Fibroblast of the aortic adventitia (primary cell): ENCODE data around the gene DLX3. TPM values are rescaled to one million over a fixed set of nuclear protein-coding genes. Genes with fewer than 3 reads are reported as not detected.

Experiments used
- DNase-seq: peaks from one replicate; pipeline ENCODE4 v3.0.0-alpha.2; 2010; ENCODE audit warnings: low read depth
- H3K4me3 ChIP-seq: 2 replicates; pipeline ENCODE4 v1.5.1; 2011; ENCODE audit warnings: low read depth, mild to moderate bottlenecking, control low read depth, low read length, moderate library complexity
- total RNA-seq: library from RNA; depleted of rRNA; stranded (reverse); fragments of >200 nt; gene quantifications from 2 replicates; pipeline ENCODE4 v1.2.3, GENCODE V29; 2012; ENCODE audit warnings: low replicate concordance
- TF ChIP-seq, protein P1 (sequence below): IDR thresholded peaks from 2 replicates; pipeline ENCODE4 v1.5.1; 2011; ENCODE audit warnings: mild to moderate bottlenecking, low read length, control low read depth, inconsistent platforms; ENCODE audit not compliant: insufficient read depth

The DLX3 gene
- total RNA-seq, 1 donor, result not detected

DNA sequence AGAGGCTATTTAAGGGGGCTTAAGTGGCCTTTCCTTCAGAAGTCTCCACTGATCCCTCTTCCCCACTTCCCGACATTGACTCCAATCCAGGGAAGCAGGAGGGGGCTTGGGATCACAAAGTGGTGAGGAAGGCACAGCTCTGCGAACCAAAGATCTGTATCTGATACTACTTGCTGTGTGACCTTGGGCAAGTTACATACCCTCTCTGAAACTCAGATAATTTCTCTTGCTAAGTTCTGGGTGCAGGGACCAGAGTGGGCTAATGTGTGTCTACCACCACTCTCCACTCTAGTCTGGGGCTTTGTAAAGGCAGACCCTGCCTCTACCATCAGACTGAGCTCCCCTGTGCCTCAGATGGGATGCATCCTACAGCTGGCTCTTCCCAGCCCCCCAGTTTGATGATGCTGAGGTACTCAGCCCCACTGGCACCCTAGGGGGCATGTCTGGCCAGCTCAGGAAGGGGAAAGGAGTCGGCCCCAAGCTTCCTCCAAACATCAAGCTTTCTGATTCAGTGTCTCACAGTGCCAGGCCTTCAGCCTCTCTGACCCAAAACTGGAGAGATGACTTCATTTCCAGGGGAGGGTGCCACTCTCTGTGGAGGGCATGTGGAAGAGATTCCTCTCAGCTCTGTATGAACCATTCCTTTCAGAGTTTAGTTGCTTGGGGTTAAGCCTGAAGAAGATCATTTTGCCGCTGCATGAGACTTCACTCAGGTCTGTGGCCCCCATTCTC is 15.1 kb downstream of the DLX3 start:
- TF ChIP-seq, protein P1, sequence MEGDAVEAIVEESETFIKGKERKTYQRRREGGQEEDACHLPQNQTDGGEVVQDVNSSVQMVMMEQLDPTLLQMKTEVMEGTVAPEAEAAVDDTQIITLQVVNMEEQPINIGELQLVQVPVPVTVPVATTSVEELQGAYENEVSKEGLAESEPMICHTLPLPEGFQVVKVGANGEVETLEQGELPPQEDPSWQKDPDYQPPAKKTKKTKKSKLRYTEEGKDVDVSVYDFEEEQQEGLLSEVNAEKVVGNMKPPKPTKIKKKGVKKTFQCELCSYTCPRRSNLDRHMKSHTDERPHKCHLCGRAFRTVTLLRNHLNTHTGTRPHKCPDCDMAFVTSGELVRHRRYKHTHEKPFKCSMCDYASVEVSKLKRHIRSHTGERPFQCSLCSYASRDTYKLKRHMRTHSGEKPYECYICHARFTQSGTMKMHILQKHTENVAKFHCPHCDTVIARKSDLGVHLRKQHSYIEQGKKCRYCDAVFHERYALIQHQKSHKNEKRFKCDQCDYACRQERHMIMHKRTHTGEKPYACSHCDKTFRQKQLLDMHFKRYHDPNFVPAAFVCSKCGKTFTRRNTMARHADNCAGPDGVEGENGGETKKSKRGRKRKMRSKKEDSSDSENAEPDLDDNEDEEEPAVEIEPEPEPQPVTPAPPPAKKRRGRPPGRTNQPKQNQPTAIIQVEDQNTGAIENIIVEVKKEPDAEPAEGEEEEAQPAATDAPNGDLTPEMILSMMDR, result no peak
- no peak for DNase-seq
- no peak overlapping the region for H3K4me3 ChIP-seq

DNA sequence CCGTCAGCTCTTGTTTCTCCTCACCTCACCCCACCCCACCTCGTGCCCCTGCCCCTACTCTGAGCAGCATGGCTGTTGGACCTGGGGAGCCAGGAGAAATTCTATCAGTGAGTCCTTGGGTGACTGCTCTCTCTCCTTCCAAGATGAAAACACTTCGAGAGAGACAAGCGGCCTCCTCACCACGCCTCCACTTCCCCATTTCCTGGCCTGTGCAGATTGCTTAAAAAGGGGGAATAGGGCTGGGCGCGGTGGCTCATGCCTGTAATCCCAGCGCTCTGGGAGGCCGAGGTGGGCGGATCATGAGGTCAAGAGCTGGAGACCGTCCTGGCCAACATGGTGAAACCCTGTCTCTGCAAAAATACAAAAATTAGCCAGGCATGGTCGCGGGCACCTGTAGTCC is 16.5 kb downstream of the DLX3 start:
- no peak for DNase-seq
- no peak overlapping the region for H3K4me3 ChIP-seq
- TF ChIP-seq, protein P1, result no peak

DNA sequence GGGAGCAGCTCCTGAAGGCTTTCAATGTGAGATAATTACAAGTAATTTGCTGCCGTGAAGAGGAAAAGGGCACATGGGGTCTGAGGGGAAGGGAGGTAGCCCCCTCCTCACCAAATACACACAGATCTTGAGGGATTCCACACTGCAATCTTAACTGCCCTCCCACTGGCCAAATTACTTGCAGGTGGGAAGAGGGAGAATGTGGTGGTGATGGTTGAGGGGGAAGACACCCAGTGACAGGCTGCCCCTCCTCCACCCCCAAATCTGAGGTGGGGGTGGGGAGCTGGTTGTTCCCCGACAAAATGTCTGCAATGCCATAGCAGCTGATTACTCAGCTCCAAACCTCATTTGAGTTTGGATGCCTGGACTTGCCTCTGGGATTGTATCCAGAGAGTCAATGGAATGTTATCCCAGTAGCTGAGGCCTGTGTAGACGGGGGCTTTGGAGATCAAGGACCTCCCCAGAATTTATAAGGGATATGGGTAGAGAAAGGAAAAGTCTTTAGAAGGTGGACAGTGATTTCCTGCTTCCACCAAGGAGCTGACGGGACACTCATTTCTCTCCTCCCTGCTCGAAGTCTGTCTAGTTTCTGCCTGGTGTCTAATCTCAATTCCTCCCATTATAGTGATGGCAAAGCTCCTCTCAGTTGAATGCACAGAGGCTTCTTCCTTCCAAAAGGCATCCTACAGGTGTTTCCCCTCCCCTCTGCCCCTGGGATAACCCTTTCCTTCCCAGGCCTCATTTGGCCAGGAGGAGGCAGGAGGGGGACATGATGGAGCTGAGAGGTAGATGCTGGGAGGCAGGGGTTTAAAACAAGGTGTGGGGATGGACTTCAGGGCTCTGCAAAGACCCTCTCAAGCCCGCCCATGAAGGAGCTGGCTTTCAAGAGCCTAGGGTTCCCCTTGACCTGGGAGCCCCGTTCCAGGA is 17.3 kb downstream of the DLX3 start:
- TF ChIP-seq, protein P1, result no peak
- DNase-seq, result no peak
- H3K4me3 ChIP-seq, result no peak overlapping the region

DNA sequence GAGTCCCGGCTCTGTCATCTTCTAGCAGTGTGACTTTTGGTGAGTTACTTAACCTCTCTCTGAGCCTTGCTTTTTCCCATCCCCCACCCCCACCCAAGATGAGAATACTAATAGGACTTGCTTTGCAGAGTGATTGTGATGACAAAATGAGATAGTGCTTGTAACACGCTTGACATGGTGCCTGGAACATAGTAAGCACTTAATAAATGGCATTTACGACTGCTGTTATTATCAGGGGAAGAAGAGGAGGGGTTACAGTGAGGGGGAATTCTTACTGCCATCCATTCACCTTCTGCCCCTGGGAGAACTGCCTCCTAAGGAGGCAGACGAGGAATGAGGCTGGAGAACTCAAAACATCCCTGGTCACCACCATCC is 18.2 kb downstream of the DLX3 start:
- no peak overlapping the region for H3K4me3 ChIP-seq
- TF ChIP-seq, protein P1, result no peak
- DNase-seq, result no peak

DNA sequence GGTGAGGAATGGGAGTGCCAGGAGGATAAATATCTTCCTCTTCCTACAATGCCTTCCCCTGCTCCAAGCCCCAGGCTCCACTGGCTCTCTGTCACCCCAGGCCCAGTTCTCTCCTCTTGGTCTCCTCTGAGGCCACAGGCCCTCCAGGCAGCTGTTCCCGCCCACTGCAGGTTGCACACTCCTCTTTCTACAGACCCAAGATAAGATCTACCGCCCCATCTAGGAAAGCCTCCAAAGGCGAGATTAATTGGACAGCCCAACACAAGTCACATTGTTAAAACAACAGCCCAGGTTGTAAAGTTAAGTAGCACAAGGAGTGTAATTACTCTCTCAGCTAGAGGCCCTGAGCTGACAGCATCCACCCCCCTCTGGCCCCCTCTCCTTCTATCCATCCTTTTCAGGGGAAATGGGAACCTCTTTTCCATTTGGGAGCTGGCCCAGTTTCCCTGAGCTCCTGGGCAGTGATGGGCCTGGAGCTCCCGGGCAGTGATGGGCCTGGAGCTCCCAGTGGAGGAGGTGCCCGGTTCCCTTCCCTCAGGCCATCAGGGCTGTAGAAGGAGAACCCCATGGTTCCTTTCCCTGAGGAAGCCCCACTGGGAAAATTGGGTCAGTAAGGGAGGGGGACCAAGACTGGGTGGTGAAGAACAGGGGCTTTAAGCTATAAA is 18.7 kb downstream of the DLX3 start:
- TF ChIP-seq, protein P1, result no peak
- DNase-seq, result no peak
- H3K4me3 ChIP-seq, result no peak overlapping the region

DNA sequence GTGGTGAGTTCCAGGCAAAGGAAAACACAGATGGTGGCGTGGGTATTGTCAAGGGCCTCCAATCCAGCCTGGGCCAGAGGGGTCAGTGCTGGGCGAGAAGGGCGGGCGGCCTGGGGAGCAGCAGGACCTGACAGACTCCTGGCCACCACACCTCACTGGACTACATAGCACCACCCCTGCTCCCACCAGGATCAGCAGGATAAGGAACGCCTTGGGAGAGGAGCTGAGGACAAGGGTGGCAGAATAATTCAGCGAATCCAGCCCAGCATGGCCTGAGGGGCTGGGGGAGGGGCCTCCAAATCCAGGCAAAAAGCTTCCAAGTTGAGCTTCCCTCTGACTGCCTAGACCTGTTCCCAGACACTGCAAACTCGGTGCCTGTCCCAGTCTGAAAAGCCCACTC is 19.5 kb downstream of the DLX3 start:
- no peak for DNase-seq
- H3K4me3 ChIP-seq, result no peak overlapping the region
- TF ChIP-seq, protein P1, result no peak
